HG03520 (cell line): ENCODE measurements around the gene OR52B6.
"Not testable (repeated sequence)": the region's sequence is repeated elsewhere in the genome, so short reads cannot be mapped to it uniquely, and the experiment has no call there.

Experiments
- ATAC-seq: cut with Tn5 transposase; IDR thresholded peaks from one replicate; pipeline ENCODE4 v1.9.1; 2021; ENCODE audit warnings: mild to moderate bottlenecking, moderate library complexity; ENCODE audit not compliant: unreplicated experiment

OR52B6 gene

GRCh38 chr11:5593146-5593545, 12.5 kb downstream of the OR52B6 start:
- ATAC-seq: no peak

- no peak for ATAC-seq
These were observed 16.0 kb downstream of the OR52B6 start, which contains the start of gene TRIM6 for GRCh38 chr11:5596607-5597201. TRIM6 (plus strand) TSS chr11:5596637; CDS start chr11:5596898, 261 bp downstream.

GRCh38 chr11:5597953-5598352, 17.3 kb downstream of the OR52B6 start:
- ATAC-seq: no peak

GRCh38 chr11:5600374-5600851, 19.7 kb downstream of the OR52B6 start:
- peak; percentile 88 for ATAC-seq

GRCh38 chr11:5602791-5603190, 22.1 kb downstream of the OR52B6 start:
- ATAC-seq: not testable (repeated sequence)

GRCh38 chr11:5603326-5603725, 22.6 kb downstream of the OR52B6 start:
- ATAC-seq: no peak

GRCh38 chr11:5604896-5605295, 24.2 kb downstream of the OR52B6 start:
- ATAC-seq: no peak

GRCh38 chr11:5605849-5606248, 25.2 kb downstream of the OR52B6 start:
- no peak for ATAC-seq

- no peak for ATAC-seq
These were observed 28.1 kb downstream of the OR52B6 start for GRCh38 chr11:5608808-5609207.

GRCh38 chr11:5610446-5610845, 29.8 kb downstream of the OR52B6 start:
- no peak for ATAC-seq

GRCh38 chr11:5611627-5612026, 30.9 kb downstream of the OR52B6 start:
- no peak for ATAC-seq

- ATAC-seq: no peak
These were observed 38.1 kb downstream of the OR52B6 start for GRCh38 chr11:5618807-5619206.

GRCh38 chr11:5620651-5621521, 40.2 kb downstream of the OR52B6 start:
- no peak for ATAC-seq

- ATAC-seq: no peak
These were observed 40.9 kb downstream of the OR52B6 start for GRCh38 chr11:5621580-5621979.

- no peak for ATAC-seq
These were observed 42.1 kb downstream of the OR52B6 start for GRCh38 chr11:5622802-5623201.

GRCh38 chr11:5624489-5625279, 44.0 kb downstream of the OR52B6 start, which contains the start of gene TRIM34:
TRIM34 (plus strand) TSS chr11:5625001; CDS start chr11:5632332, 7,331 bp downstream.
- ATAC-seq: peak; percentile 96

GRCh38 chr11:5625281-5625680, 44.6 kb downstream of the OR52B6 start:
- ATAC-seq: no peak

- ATAC-seq: no peak
These were observed 45.5 kb downstream of the OR52B6 start for GRCh38 chr11:5626196-5626595.

- peak; percentile 7 for ATAC-seq
These were observed 50.7 kb downstream of the OR52B6 start for GRCh38 chr11:5631417-5631816.
